Neural progenitor cell (in vitro differentiated cells): ENCODE data around the gene YEATS2. TPM values are rescaled to one million over a fixed set of nuclear protein-coding genes. Genes with fewer than 3 reads are reported as not detected.

Experiments
- DNase-seq: peaks from one replicate; pipeline ENCODE4 v3.0.0-alpha.2; 2016; ENCODE audit warnings: low spot score
- H2AFZ ChIP-seq: fragments of 200-600 bp; sonication (generic); replicated peaks from 2 replicates; pipeline ENCODE4 v1.6.1; 2016; ENCODE audit warnings: antibody characterized with exemption
- H3F3A ChIP-seq: fragments of 200-600 bp; sonication (generic); 2 replicates; pipeline ENCODE4 v1.6.1; 2016; ENCODE audit warnings: antibody characterized with exemption, low read depth
- H3K27ac ChIP-seq: fragments of 200-600 bp; sonication (generic); 2 replicates; pipeline ENCODE4 v1.5.1; 2016; ENCODE audit warnings: mild to moderate bottlenecking
- H3K27me3 ChIP-seq: fragments of 200-600 bp; sonication (generic); 2 replicates; pipeline ENCODE4 v1.6.1; 2016; ENCODE audit warnings: mild to moderate bottlenecking, moderate library complexity
- H3K36me3 ChIP-seq: fragments of 200-600 bp; sonication (generic); 2 replicates; pipeline ENCODE4 v1.5.1; 2016
- H3K4me1 ChIP-seq: fragments of 200-600 bp; sonication (generic); 2 replicates; pipeline ENCODE4 v1.6.1; 2016; ENCODE audit warnings: mixed run types
- H3K4me2 ChIP-seq: fragments of 200-600 bp; sonication (generic); 2 replicates; pipeline ENCODE4 v1.6.1; 2016
- H3K4me3 ChIP-seq: fragments of 200-600 bp; sonication (generic); 2 replicates; pipeline ENCODE4 v1.5.1; 2016
- H3K79me2 ChIP-seq: fragments of 200-600 bp; sonication (generic); 2 replicates; pipeline ENCODE4 v1.6.1; 2016; ENCODE audit warnings: low read depth
- H3K9ac ChIP-seq: fragments of 200-600 bp; sonication (generic); 2 replicates; pipeline ENCODE4 v1.6.1; 2016
- H3K9me3 ChIP-seq: fragments of 200-600 bp; sonication (generic); 2 replicates; pipeline ENCODE4 v1.5.1; 2016; ENCODE audit warnings: low read depth
- H4K20me1 ChIP-seq: fragments of 200-600 bp; sonication (generic); 2 replicates; pipeline ENCODE4 v1.6.1; 2016; ENCODE audit warnings: low read depth
- H3K27ac Mint-ChIP-seq: 3 replicates; pipeline ENCODE4 v1.8.0; 2021; ENCODE audit warnings: mixed read lengths
- H3K27me3 Mint-ChIP-seq: 2 replicates; pipeline ENCODE4 v1.8.0; 2022; ENCODE audit warnings: low read depth, mild to moderate bottlenecking, inconsistent platforms, moderate library complexity, mixed read lengths; ENCODE audit not compliant: insufficient read depth
- H3K36me3 Mint-ChIP-seq: 3 replicates; pipeline ENCODE4 v1.8.0; 2021; ENCODE audit warnings: mixed read lengths
- H3K4me1 Mint-ChIP-seq: 3 replicates; pipeline ENCODE4 v1.8.0; 2021; ENCODE audit warnings: mixed read lengths
- H3K4me3 Mint-ChIP-seq: 3 replicates; pipeline ENCODE4 v1.8.0; 2021; ENCODE audit warnings: mild to moderate bottlenecking, moderate library complexity, mixed read lengths
- H3K9me3 Mint-ChIP-seq: 3 replicates; pipeline ENCODE4 v1.8.0; 2020; ENCODE audit warnings: mixed read lengths
- CTCF ChIP-seq: fragments of 200-600 bp; sonication (generic); IDR thresholded peaks from 2 replicates; pipeline ENCODE4 v1.5.1; 2017; ENCODE audit warnings: antibody characterized with exemption, mild to moderate bottlenecking
- EZH2 ChIP-seq: fragments of 200-600 bp; sonication (generic); IDR thresholded peaks from 2 replicates; pipeline ENCODE4 v1.6.1; 2017; ENCODE audit warnings: antibody characterized with exemption, mild to moderate bottlenecking, moderate library complexity
- EZH2phosphoT487 ChIP-seq: fragments of 200-600 bp; sonication (generic); IDR thresholded peaks from 2 replicates; pipeline ENCODE4 v1.6.1; 2017; ENCODE audit warnings: antibody characterized with exemption
- total RNA-seq: library from RNA; depleted of rRNA; stranded (reverse); fragments of >200 nt; gene quantifications from 2 replicates; pipeline ENCODE4 v1.2.3, GENCODE V29; 2015; ENCODE audit warnings: low replicate concordance

YEATS2 gene
- total RNA-seq, 1 donor from 2014 or later: 72.1 TPM

- H2AFZ ChIP-seq: no peak overlapping the region
- Mint-ChIP-seq H3K4me3 (no peak overlapping the region), H3K4me1 (no peaks in the 10 kb centered on the region), H3K27me3 (no peaks in the 10 kb centered on the region), H3K36me3 (peaks cover 39% of the 10 kb centered on the region), H3K9me3 (no peaks in the 10 kb centered on the region), H3K27ac (no peak overlapping the region)
- H3K27me3 ChIP-seq: no peaks in the 10 kb centered on the region
- no peaks in the 10 kb centered on the region for H3F3A ChIP-seq
- H3K4me2 ChIP-seq: no peak overlapping the region
- H3K9ac ChIP-seq: no peak overlapping the region
- TF ChIP-seq CTCF (no peak), EZH2 (no peak), EZH2phosphoT487 (no peak)
- DNase-seq: no peak
- no peaks in the 10 kb centered on the region for H3K79me2 ChIP-seq
- no peaks in the 10 kb centered on the region for H3K9me3 ChIP-seq
- H3K4me1 ChIP-seq: no peaks in the 10 kb centered on the region
- H3K27ac ChIP-seq: no peak overlapping the region
- H3K36me3 ChIP-seq: no peaks in the 10 kb centered on the region
- H4K20me1 ChIP-seq: no peaks in the 10 kb centered on the region
- H3K4me3 ChIP-seq: no peak overlapping the region
These were observed 102.8 kb downstream of the YEATS2 start for GRCh38 chr3:183800243-183800863.

- no peak for DNase-seq
- Histone ChIP-seq H3K4me3 (no peak overlapping the region), H3K9me3 (no peaks in the 10 kb centered on the region), H3K9ac (no peak overlapping the region), H3K27me3 (no peaks in the 10 kb centered on the region), H4K20me1 (no peaks in the 10 kb centered on the region), H3K4me1 (no peaks in the 10 kb centered on the region), H2AFZ (no peak overlapping the region), H3K27ac (no peak overlapping the region), H3K4me2 (no peak overlapping the region), H3K79me2 (no peaks in the 10 kb centered on the region), H3F3A (no peaks in the 10 kb centered on the region), H3K36me3 (no peaks in the 10 kb centered on the region)
- Mint-ChIP-seq H3K4me1 (no peaks in the 10 kb centered on the region), H3K9me3 (no peaks in the 10 kb centered on the region), H3K36me3 (peaks cover 41% of the 10 kb centered on the region), H3K27ac (no peak overlapping the region), H3K27me3 (no peaks in the 10 kb centered on the region), H3K4me3 (no peak overlapping the region)
- TF ChIP-seq EZH2phosphoT487 (no peak), EZH2 (no peak), CTCF (no peak)
These were observed 104.0 kb downstream of the YEATS2 start for GRCh38 chr3:183801601-183802000.

GRCh38 chr3:183802989-183803388, 105.4 kb downstream of the YEATS2 start:
- no peaks in the 10 kb centered on the region for H3K9me3 Mint-ChIP-seq
- H3K4me1 Mint-ChIP-seq: no peaks in the 10 kb centered on the region
- TF ChIP-seq CTCF (no peak), EZH2 (no peak), EZH2phosphoT487 (no peak)
- Histone ChIP-seq H3K4me1 (no peaks in the 10 kb centered on the region), H3K9me3 (no peaks in the 10 kb centered on the region), H3K4me3 (no peak overlapping the region), H4K20me1 (no peaks in the 10 kb centered on the region), H3K27me3 (no peaks in the 10 kb centered on the region), H2AFZ (no peak overlapping the region), H3F3A (no peaks in the 10 kb centered on the region), H3K36me3 (no peaks in the 10 kb centered on the region), H3K9ac (no peak overlapping the region), H3K27ac (no peak overlapping the region), H3K79me2 (no peaks in the 10 kb centered on the region), H3K4me2 (no peak overlapping the region)
- H3K4me3 Mint-ChIP-seq: no peak overlapping the region
- no peaks in the 10 kb centered on the region for H3K27me3 Mint-ChIP-seq
- no peak overlapping the region for H3K27ac Mint-ChIP-seq
- no peak for DNase-seq
- H3K36me3 Mint-ChIP-seq: peaks cover 48% of the 10 kb centered on the region
